NT2/D1 (cell line): Measurements from ENCODE around the gene ATP1A2.

Experiments used
- DNase-seq: peaks from one replicate; pipeline ENCODE4 v3.0.0-alpha.2; 2011; ENCODE audit warnings: low read depth, low spot score
- H3K27me3 ChIP-seq: 2 replicates; pipeline ENCODE4 v1.6.0; 2011; ENCODE audit warnings: mild to moderate bottlenecking; ENCODE audit not compliant: insufficient read length, insufficient read depth
- H3K36me3 ChIP-seq: 2 replicates; pipeline ENCODE4 v1.6.1; 2011; ENCODE audit warnings: mild to moderate bottlenecking, low read length, mixed read lengths; ENCODE audit not compliant: insufficient read depth, insufficient read length
- H3K4me1 ChIP-seq: 2 replicates; pipeline ENCODE4 v1.5.1; 2011; ENCODE audit not compliant: insufficient read depth, insufficient read length
- H3K4me3 ChIP-seq: 2 replicates; pipeline ENCODE4 v1.5.1; 2011; ENCODE audit warnings: low read depth; ENCODE audit not compliant: insufficient read length
- H3K9ac ChIP-seq: 2 replicates; pipeline ENCODE4 v1.6.0; 2011; ENCODE audit warnings: low read depth; ENCODE audit not compliant: insufficient read length
- H3K9me3 ChIP-seq: 2 replicates; pipeline ENCODE4 v1.5.1; 2011; ENCODE audit warnings: mild to moderate bottlenecking, low read length; ENCODE audit not compliant: insufficient read depth
- SUZ12 ChIP-seq: IDR thresholded peaks from 2 replicates; pipeline ENCODE4 v1.6.1; 2011; ENCODE audit not compliant: insufficient read length, insufficient read depth; ENCODE audit errors: extremely low read depth
- YY1 ChIP-seq: IDR thresholded peaks from 2 replicates; pipeline ENCODE4 v1.6.1; 2011; ENCODE audit not compliant: insufficient read length, insufficient read depth
- ZNF274 ChIP-seq: IDR thresholded peaks from 2 replicates; pipeline ENCODE4 v1.6.1; 2011; ENCODE audit warnings: mild to moderate bottlenecking, low read depth, low read length

Gene ATP1A2

GRCh38 chr1:160074865-160075264, 40.7 kb upstream of the ATP1A2 start:
- H3K36me3 ChIP-seq = no peaks in the 10 kb centered on the region
- DNase-seq = no peak
- H3K9me3 ChIP-seq = no peaks in the 10 kb centered on the region
- no peak overlapping the region for H3K9ac ChIP-seq
- TF ChIP-seq YY1 = no peak
- no peak for TF ChIP-seq SUZ12
- no peak for TF ChIP-seq ZNF274
- peaks cover 36% of the 10 kb centered on the region for H3K27me3 ChIP-seq
- H3K4me1 ChIP-seq = peaks cover 3% of the 10 kb centered on the region
- H3K4me3 ChIP-seq = no peak overlapping the region

GRCh38 chr1:160075836-160076235, 39.7 kb upstream of the ATP1A2 start:
- TF ChIP-seq YY1 = no peak
- TF ChIP-seq ZNF274 = no peak
- TF ChIP-seq SUZ12 = no peak
- Histone ChIP-seq H3K27me3 (peaks cover 37% of the 10 kb centered on the region), H3K9me3 (no peaks in the 10 kb centered on the region), H3K4me3 (no peak overlapping the region), H3K9ac (no peak overlapping the region), H3K36me3 (no peaks in the 10 kb centered on the region), H3K4me1 (peaks cover 3% of the 10 kb centered on the region)
- DNase-seq = no peak

DNA sequence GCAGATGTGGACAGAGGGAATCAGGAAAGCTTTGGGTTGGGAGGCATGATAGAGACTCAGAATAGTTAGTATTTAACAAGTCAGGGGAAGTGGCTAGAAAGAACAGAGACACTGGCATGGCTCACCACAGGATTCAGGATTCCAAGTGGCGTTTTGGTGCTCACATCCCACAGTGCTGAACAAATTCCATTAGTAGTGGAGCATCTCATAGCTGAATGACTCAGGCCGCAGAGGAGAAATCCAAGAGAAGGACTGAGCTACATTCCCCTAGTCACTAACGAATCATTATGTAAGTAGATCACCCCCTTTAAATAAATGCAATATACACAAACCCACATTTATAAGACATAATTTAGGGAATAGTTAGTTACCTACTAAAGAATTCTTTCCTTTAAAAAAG, 39.3 kb upstream of the ATP1A2 start:
- Histone ChIP-seq H3K4me3 (no peak overlapping the region), H3K9ac (no peak overlapping the region), H3K36me3 (no peaks in the 10 kb centered on the region), H3K27me3 (peaks cover 34% of the 10 kb centered on the region), H3K4me1 (peaks cover 3% of the 10 kb centered on the region), H3K9me3 (no peaks in the 10 kb centered on the region)
- no peak for DNase-seq
- TF ChIP-seq ZNF274 = no peak
- no peak for TF ChIP-seq YY1
- no peak for TF ChIP-seq SUZ12

DNA sequence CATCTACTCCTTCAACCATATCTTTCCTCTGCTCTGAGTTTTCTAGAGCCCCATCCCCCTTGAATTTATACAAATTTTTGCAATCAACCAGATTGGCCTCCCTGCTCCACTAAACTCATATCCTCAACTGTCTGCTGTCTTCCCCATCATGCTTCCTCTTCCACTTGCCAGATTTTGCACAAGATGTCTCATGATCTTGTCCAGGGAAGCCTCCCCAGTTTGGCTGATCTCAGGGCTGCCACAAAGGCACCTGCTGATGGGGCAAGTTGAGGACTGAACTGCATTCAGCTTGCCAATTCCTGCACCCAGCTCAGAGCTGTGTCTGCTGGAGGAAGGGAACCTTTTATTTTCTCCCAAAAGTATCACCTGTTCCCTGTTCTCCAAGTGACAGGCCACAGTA, 38.1 kb upstream of the ATP1A2 start:
- Histone ChIP-seq H3K4me3 (no peak overlapping the region), H3K27me3 (peaks cover 23% of the 10 kb centered on the region), H3K4me1 (peaks cover 3% of the 10 kb centered on the region), H3K36me3 (no peaks in the 10 kb centered on the region), H3K9me3 (no peaks in the 10 kb centered on the region), H3K9ac (no peak overlapping the region)
- no peak for DNase-seq
- no peak for TF ChIP-seq SUZ12

DNA sequence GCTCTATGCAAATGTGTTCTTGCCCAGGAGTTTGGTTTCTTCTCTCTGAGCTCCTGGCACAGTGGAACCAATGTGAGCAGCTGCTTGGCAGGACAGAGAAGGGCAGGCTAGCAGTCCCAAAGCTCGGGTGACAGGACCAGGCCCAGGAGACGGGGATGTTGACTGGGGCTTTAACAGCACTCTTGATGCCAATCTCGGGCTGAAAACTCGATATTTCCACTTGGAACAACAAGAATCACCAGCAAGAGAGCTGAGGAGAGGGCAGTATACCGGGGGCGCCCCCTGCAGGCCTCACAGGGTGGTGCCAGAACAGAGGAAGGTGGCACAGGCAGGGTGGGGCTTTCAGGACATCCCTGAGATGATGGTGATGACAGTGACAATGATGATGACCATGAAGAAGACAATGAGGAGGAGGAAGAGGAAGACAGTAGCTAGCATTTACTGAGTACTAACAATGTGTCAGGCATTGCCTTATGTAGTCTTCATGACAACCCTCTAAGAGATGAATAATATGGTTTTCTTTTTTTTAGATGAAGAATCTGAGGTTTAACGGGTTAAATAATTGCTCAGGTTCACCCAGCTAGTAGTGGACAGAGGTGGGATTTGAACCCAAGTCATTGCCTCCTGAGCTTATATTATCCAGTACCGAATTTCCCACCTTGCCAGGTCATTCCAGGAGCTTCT, 36.9 kb upstream of the ATP1A2 start:
- Histone ChIP-seq H3K36me3 (no peaks in the 10 kb centered on the region), H3K4me3 (no peak overlapping the region), H3K9me3 (no peaks in the 10 kb centered on the region), H3K9ac (no peak overlapping the region), H3K27me3 (peaks cover 12% of the 10 kb centered on the region), H3K4me1 (peaks cover 3% of the 10 kb centered on the region)
- no peak for TF ChIP-seq YY1
- TF ChIP-seq SUZ12 = no peak
- no peak for TF ChIP-seq ZNF274
- DNase-seq = no peak

GRCh38 chr1:160079448-160079847, 36.1 kb upstream of the ATP1A2 start:
- Histone ChIP-seq H3K36me3 (peaks cover 6% of the 10 kb centered on the region), H3K4me3 (no peak overlapping the region), H3K27me3 (peaks cover 12% of the 10 kb centered on the region), H3K9ac (no peak overlapping the region), H3K4me1 (peaks cover 3% of the 10 kb centered on the region), H3K9me3 (no peaks in the 10 kb centered on the region)
- TF ChIP-seq YY1 (no peak), SUZ12 (no peak), ZNF274 (no peak)
- DNase-seq = no peak

- H3K9ac ChIP-seq = no peak overlapping the region
- TF ChIP-seq SUZ12 (no peak), YY1 (no peak), ZNF274 (no peak)
- H3K4me1 ChIP-seq = peaks cover 3% of the 10 kb centered on the region
- H3K27me3 ChIP-seq = peaks cover 8% of the 10 kb centered on the region
- no peak for DNase-seq
- no peaks in the 10 kb centered on the region for H3K9me3 ChIP-seq
- no peak overlapping the region for H3K4me3 ChIP-seq
- peaks cover 6% of the 10 kb centered on the region for H3K36me3 ChIP-seq
Observed at GRCh38 chr1:160080381-160081100, 35.0 kb upstream of the ATP1A2 start.
